ENCODE results near the gene RERE.

DNA sequence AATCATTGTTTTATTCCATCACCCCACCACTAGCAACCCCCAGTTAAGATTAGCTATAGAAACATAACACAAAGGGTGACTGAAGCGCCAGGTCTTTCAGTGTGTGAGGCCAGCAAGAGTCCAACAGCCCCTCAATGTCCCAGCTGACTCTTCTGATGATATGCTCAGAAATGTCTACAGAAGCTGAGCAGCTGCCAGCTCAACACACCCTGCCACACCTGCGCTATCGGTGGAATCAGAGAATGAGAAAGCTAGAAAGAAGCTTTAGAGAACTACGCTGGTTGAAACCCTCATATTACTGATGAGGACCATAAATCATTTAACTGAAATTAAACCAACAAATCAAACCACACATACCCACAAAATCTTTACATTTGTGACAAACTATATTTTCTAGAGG is 383.3 kb downstream of the RERE start:
- TF ChIP-seq, protein P1, sequence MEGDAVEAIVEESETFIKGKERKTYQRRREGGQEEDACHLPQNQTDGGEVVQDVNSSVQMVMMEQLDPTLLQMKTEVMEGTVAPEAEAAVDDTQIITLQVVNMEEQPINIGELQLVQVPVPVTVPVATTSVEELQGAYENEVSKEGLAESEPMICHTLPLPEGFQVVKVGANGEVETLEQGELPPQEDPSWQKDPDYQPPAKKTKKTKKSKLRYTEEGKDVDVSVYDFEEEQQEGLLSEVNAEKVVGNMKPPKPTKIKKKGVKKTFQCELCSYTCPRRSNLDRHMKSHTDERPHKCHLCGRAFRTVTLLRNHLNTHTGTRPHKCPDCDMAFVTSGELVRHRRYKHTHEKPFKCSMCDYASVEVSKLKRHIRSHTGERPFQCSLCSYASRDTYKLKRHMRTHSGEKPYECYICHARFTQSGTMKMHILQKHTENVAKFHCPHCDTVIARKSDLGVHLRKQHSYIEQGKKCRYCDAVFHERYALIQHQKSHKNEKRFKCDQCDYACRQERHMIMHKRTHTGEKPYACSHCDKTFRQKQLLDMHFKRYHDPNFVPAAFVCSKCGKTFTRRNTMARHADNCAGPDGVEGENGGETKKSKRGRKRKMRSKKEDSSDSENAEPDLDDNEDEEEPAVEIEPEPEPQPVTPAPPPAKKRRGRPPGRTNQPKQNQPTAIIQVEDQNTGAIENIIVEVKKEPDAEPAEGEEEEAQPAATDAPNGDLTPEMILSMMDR (IDR thresholded peaks at IDR 0.05) = no peak
- no peak for TF ChIP-seq REST (IDR thresholded peaks at IDR 0.05; ENCODE audit: insufficient read depth in 1 of 2, low read depth in 2 of 2, low read length in 1 of 2)

Data from Panc1 (cell line).